K562 (cell line): ENCODE measurements around the gene NAPB. TPM values are rescaled to one million over a fixed set of nuclear protein-coding genes. Genes with fewer than 3 reads are reported as not detected.

Experiments
- ATAC-seq: fragments of 200-7000 bp; cut with Tn5 transposase; 3 replicates; pipeline ENCODE4 v1.9.1; 2020; ENCODE audit warnings: moderate library complexity
- BruUV-seq: library from RNA; stranded (reverse); fragments of 400-500 nt; replicated peaks from 2 replicates; lab custom pipeline; 2021; lab: Mats Ljungman, UMichigan
- CTCF ChIA-PET: fragments of 300-600 bp; formaldehyde crosslinking; extraction: SDS; loops from one replicate; lab custom pipeline; 2021; ENCODE audit warnings: low intra/inter-chr PET ratio; lab: Yijun Ruan, JAX
- POLR2A ChIA-PET: fragments of 300-600, 350-650 bp; sonication (Branson Sonifier 250); formaldehyde crosslinking; extraction: SDS; loops from one replicate; lab custom pipeline; 2021; ENCODE audit warnings: antibody characterized with exemption, inconsistent platforms; lab: Yijun Ruan, JAX
- DNase-seq, 4 experiments: peaks; one replicate each; pipeline versions ENCODE4 v3.0.0 to v3.0.0-alpha.2; 2011 to 2018; ENCODE audit warnings: low spot score in 3 of 4, mixed read lengths in 3 of 4; ENCODE audit errors: extremely low read depth in 1 of 4
- FAIRE-seq: peaks from 2 replicates; lab custom pipeline; 2011; peaks lifted over from hg19 to GRCh38; lab: Jason Lieb, UNC
- H2AFZ ChIP-seq: 2 replicates; pipeline ENCODE4 v1.6.0; 2011; ENCODE audit warnings: low read depth, low read length, control low read depth, inconsistent platforms
- H3K27ac ChIP-seq: fragments of 200-600 bp; 3 replicates; pipeline ENCODE4 v1.8.0; 2011; ENCODE audit warnings: low read depth, mild to moderate bottlenecking, control low read depth, inconsistent platforms, low read length, moderate library complexity, mixed read lengths; ENCODE audit errors: extremely low read depth
- H3K27me3 ChIP-seq, 2 experiments: fragments of 300-600 bp in 1 of 2; 2 replicates in 1 of 2; 3 replicates in 1 of 2; pipeline versions ENCODE4 v1.6.0 to v1.8.0; 2011; ENCODE audit warnings: inconsistent platforms in 2 of 2, low read length in 2 of 2, mild to moderate bottlenecking in 1 of 2, mixed read lengths in 1 of 2, moderate library complexity in 1 of 2; ENCODE audit not compliant: control insufficient read depth in 2 of 2, insufficient read depth in 2 of 2
- H3K36me3 ChIP-seq: fragments of 300-600 bp; 3 replicates; pipeline ENCODE4 v1.8.0; 2011; ENCODE audit warnings: mild to moderate bottlenecking, low read length, inconsistent platforms; ENCODE audit not compliant: control insufficient read depth, insufficient read depth
- H3K4me1 ChIP-seq, 2 experiments: fragments of 200-600 bp in 1 of 2; replicated peaks in 1 of 2; 2 replicates in 1 of 2; 3 replicates in 1 of 2; pipeline versions ENCODE4 v1.5.1 to v1.8.0; 2011; ENCODE audit warnings: inconsistent platforms in 2 of 2, low read length in 2 of 2, mild to moderate bottlenecking in 1 of 2, mixed read lengths in 1 of 2, moderate library complexity in 1 of 2; ENCODE audit not compliant: control insufficient read depth in 2 of 2, insufficient read depth in 2 of 2
- H3K4me2 ChIP-seq: 2 replicates; pipeline ENCODE4 v1.6.1; 2011; ENCODE audit warnings: low read length, control low read depth, inconsistent platforms, mixed read lengths; ENCODE audit not compliant: insufficient read depth
- H3K4me3 ChIP-seq: fragments of 200-600 bp; sonication (generic), shearing (Covaris generic); 2 replicates; pipeline ENCODE4 v1.5.1; 2016; ENCODE audit warnings: control low read depth, inconsistent platforms
- H3K79me2 ChIP-seq: fragments of 200-600 bp; 3 replicates; pipeline ENCODE4 v1.8.0; 2011; ENCODE audit warnings: low read length, inconsistent platforms; ENCODE audit not compliant: control insufficient read depth, insufficient read depth
- H3K9ac ChIP-seq, 2 experiments: 2 replicates each; pipeline versions ENCODE4 v1.6.0 to v1.6.1; 2011; ENCODE audit warnings: low read depth in 2 of 2, low read length in 2 of 2, control low read depth in 1 of 2, inconsistent platforms in 1 of 2, mild to moderate bottlenecking in 1 of 2, mixed read lengths in 1 of 2; ENCODE audit not compliant: insufficient read depth in 1 of 2
- H3K9me1 ChIP-seq: one replicate; pipeline ENCODE4 v1.6.0; 2011; ENCODE audit warnings: inconsistent platforms, mild to moderate bottlenecking, low read length, moderate library complexity; ENCODE audit not compliant: control insufficient read depth, insufficient read depth
- H3K9me3 ChIP-seq: replicated peaks from 2 replicates; pipeline ENCODE4 v1.5.1; 2011; ENCODE audit warnings: low read depth, low read length, inconsistent platforms; ENCODE audit not compliant: control insufficient read depth, insufficient read depth
- H4K20me1 ChIP-seq: replicated peaks from 2 replicates; pipeline ENCODE4 v1.6.1; 2011; ENCODE audit warnings: low read length, inconsistent platforms, mixed read lengths; ENCODE audit not compliant: control insufficient read depth, insufficient read depth
- ARID2 ChIP-seq: fragments of 450-650 bp; IDR thresholded peaks from 2 replicates; pipeline ENCODE4 v1.6.1; 2017; ENCODE audit warnings: antibody characterized with exemption, mild to moderate bottlenecking
- ETV5 ChIP-seq: sonication (generic); formaldehyde crosslinking; IDR thresholded peaks from 2 replicates; pipeline ENCODE4 v1.4.0; 2020; ENCODE audit warnings: low read depth, mild to moderate bottlenecking, missing genetic modification reagents
- ZC3H8 ChIP-seq: fragments of 450-650 bp; IDR thresholded peaks from 2 replicates; pipeline ENCODE4 v1.6.1; 2017
- ZZZ3 ChIP-seq: fragments of 450-650 bp; IDR thresholded peaks from 2 replicates; pipeline ENCODE4 v1.6.1; 2016; ENCODE audit warnings: antibody characterized with exemption, mild to moderate bottlenecking, moderate library complexity
- WGBS: fragments of 100-300 bp; shearing (Covaris generic); methylation state at CpG from one replicate; pipeline ENCODE4 v1.1.6; 2016; ENCODE audit warnings: low coverage, mixed read lengths; ENCODE audit not compliant: insufficient coverage; ENCODE audit errors: missing lambda C conversion rate; 5-methylcytosine and 5-hydroxymethylcytosine counted together
- in situ Hi-C: fragments of 300-500 bp; cut with MboI; formaldehyde crosslinking; loops from 4 replicates; pipeline ENCODE4 v1.15.0; 2018; ENCODE audit warnings: inconsistent platforms, mixed read lengths
- intact Hi-C: fragments of 100-400 bp; cut with micrococcal nuclease; formaldehyde crosslinking; loops from 2 replicates; pipeline ENCODE4 v1.14.2; 2022
- polyA plus RNA-seq, 8 experiments: library from polyadenylated mRNA; depleted of rRNA in 4 of 8; stranded (reverse) in 5 of 8; unstranded in 3 of 8; fragments of >200 nt; fragmentation: Nextera tagmentation in 2 of 8; fragmentation: Illumina TruSeq in 1 of 8; extraction: Ambion mirVana in 2 of 8; extraction: Trizol in 1 of 8; gene quantifications; 2 replicates each; pipeline versions ENCODE4 v1.2.1 to v1.2.3, GENCODE V29; 2011 to 2014; ENCODE audit warnings: inconsistent platforms in 1 of 8, missing spikeins in 1 of 8
- total RNA-seq, 7 experiments: library from RNA; depleted of rRNA in 6 of 7; stranded (reverse); fragments of >200 nt in 6 of 7; fragmentation: Illumina TruSeq in 2 of 7; extraction: Trizol in 2 of 7; gene quantifications; 2 replicates each; pipeline versions ENCODE4 v1.2.1 to v1.2.3, GENCODE V29; 2011 to 2021; ENCODE audit warnings: low replicate concordance in 1 of 7

The NAPB gene
- total and polyA plus RNA-seq, 9 of the 15 experiments (the other 6 are each of a cell fraction or from before 2014, with no cell fraction given) = 1.4 to 7.7 (median 5.2) TPM

DNA sequence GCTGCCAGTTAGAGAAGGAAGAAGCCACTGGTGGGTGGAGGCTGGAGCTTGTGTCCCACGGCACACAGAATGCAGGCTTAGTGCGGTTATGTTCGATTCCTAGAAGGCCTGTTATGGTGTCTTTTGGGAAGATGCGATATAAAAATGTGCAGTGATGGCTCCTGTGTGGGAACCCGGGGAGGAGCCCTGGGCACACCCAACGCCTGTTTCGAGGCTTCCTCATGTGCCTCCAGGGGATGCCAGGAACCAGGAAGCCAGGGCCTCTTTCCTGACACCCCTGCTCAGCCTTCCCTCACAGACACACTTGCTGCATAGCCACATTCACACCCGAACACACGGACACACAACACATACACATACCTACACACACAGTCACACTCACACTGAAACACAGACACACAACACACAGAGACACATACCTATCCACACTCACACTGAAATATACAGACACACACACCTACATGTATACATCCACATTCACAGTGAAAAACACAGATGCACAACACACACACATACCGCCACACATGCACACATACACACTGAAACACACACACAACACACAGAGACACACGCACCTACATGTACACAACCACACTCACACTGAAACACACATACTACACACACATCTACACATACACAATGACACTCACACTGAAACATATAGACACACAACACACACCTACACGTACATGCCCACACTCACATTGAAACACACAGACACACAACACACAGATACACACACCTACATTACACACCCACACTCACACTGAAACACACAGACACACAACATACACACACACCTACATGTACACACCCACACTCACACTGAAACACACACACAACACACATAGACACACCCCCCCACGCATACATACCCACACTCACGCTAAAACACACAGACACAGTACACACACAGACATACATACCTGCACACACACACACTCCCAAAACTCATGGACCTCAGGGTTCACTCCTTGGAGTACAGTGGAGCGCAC lies 32.6 kb upstream of the NAPB start:
- 4% methylated on average over 15 of the region's 15 CpGs for WGBS
- Histone ChIP-seq H3K4me1 (no peaks in the 10 kb centered on the region), H4K20me1 (no peaks in the 10 kb centered on the region), H3K27ac (no peak overlapping the region), H3K4me2 (no peak overlapping the region), H3K9ac (no peak overlapping the region), H3K4me3 (no peak overlapping the region), H3K27me3 (peaks cover 0 to 50% of the 10 kb centered on the region in 2 experiments; a peak in 4 of 5 replicates), H3K9me1 (no peaks in the 10 kb centered on the region), H3K79me2 (no peaks in the 10 kb centered on the region), H2AFZ (no peak overlapping the region), H3K9me3 (no peaks in the 10 kb centered on the region), H3K36me3 (no peaks in the 10 kb centered on the region)
- no peak for TF ChIP-seq ETV5 (CRISPR knock-in tag)
- TF ChIP-seq ARID2 = no peak
- intact Hi-C loops = no loop called here
- DNase-seq = no peak
- in situ Hi-C loops = no loop called here
- no peak for FAIRE-seq
- BruUV-seq = no TSS peak
- ChIA-PET POLR2A (no interaction called here), CTCF (no interaction called here)
- ATAC-seq = no peak

DNA sequence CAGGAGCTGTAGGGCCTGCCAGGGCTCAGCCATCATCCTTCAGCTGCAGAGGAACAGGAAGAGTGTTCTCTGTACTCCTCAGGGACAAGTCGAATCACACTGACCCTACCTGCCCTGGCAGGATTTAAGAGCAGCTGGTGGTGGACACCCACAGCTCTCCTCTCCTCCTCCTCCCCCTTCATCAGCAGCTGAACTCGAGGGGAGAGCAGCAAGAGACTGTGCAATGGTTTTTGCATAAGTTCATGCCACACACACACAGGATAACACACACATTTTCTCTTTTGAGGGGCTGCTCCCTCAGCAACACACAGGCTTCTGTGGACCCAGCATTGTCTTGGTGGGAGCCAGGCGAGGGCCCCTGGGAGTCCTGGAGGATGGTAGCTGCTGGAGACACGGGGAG lies 31.5 kb upstream of the NAPB start, which contains the start of gene CST11:
Gene CST11, minus strand, starts transcription at position 101 of the 400 bp plus-strand sequence. Its CDS starts 65 bp downstream, at position 36.
- 0% methylated on average over 3 of the region's 4 CpGs for WGBS
- H3K4me1 ChIP-seq = no peaks in the 10 kb centered on the region
- BruUV-seq = no TSS peak
- H3K27me3 ChIP-seq = peaks cover 0 to 50% of the 10 kb centered on the region in 2 experiments; a peak in 4 of 5 replicates
- H2AFZ ChIP-seq = no peak within 1 kb of the TSS
- no peaks in the 10 kb centered on the region for H3K9me3 ChIP-seq
- in situ Hi-C loops = no loop called here
- no peak within 1 kb of the TSS for H3K4me2 ChIP-seq
- POLR2A ChIA-PET = no interaction called here
- H4K20me1 ChIP-seq = no peaks in the 10 kb centered on the region
- FAIRE-seq = no peak
- no peak for TF ChIP-seq ZZZ3
- no peak for TF ChIP-seq ZC3H8
- CTCF ChIA-PET = no interaction called here
- ATAC-seq = no peak
- H3K9me1 ChIP-seq = no peaks in the 10 kb centered on the region
- intact Hi-C loops = no loop called here
- H3K36me3 ChIP-seq = no peaks in the 10 kb centered on the region
- no peak within 1 kb of the TSS for H3K27ac ChIP-seq
- no peak for DNase-seq
- H3K79me2 ChIP-seq = no peaks in the 10 kb centered on the region
- no peak within 1 kb of the TSS for H3K4me3 ChIP-seq
- no peak within 1 kb of the TSS for H3K9ac ChIP-seq
